HG02610 (cell line): Measurements from ENCODE around the gene TSPAN5.
"Not testable (repeated sequence)": the region's sequence is repeated elsewhere in the genome, so short reads cannot be mapped to it uniquely, and the experiment has no call there.

Experiments
- ATAC-seq: cut with Tn5 transposase; IDR thresholded peaks from one replicate; pipeline ENCODE4 v1.9.1; 2021; ENCODE audit warnings: mild to moderate bottlenecking, moderate library complexity; ENCODE audit not compliant: unreplicated experiment

TSPAN5 gene

GRCh38 chr4:98558471-98559169, 99.8 kb downstream of the TSPAN5 start:
- ATAC-seq, result no peak

GRCh38 chr4:98557194-98557892, 101.1 kb downstream of the TSPAN5 start:
- ATAC-seq, result no peak

DNA sequence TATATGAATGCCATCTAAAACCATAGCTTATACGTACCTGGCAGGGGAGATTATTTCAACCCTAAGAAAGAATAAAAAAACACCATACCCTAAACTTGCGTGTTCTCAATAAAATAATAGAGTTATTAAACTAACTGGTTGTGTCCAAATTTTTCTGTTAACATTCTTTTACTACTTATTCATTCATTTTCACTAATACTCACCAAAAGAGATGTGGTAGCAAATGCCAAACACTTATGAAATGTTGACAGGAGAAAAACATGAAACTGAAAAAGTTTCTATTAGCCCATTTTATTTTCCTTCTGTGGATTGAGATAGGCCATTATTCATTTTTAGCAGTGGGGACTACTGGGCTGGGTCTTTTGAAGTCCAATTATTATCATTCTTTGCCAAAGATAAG, 102.0 kb downstream of the TSPAN5 start:
- ATAC-seq, result no peak

DNA sequence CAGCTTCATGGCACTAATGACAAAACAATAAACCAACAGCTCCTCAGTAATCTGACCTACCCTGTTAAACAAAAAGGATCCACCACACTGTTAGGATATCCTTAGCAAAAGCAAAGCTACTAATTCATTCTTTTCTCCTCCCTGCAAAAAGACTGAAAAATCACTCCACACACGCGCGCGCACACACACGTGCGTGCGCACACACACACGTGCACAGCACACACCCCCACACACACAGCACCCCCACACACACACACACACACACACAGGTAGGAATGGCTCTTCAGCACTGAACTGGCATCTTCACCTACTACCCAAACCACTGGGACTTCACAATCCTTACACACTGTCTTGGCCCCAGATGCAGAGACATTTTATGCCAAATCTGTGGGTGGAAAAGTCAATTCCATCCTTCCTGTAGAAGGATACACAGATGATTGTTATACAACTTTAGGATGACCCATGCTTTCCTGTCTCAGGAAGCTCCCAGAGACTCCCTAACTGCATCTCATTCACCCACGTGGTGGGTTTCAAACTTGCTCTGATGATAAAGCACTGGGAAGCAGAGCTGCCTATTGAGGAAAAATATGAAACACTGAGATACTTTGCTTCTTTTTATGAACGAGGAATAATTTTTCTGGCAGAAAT, 102.5 kb downstream of the TSPAN5 start:
- no peak for ATAC-seq

GRCh38 chr4:98546910-98547594, 111.4 kb downstream of the TSPAN5 start:
- no peak for ATAC-seq

DNA sequence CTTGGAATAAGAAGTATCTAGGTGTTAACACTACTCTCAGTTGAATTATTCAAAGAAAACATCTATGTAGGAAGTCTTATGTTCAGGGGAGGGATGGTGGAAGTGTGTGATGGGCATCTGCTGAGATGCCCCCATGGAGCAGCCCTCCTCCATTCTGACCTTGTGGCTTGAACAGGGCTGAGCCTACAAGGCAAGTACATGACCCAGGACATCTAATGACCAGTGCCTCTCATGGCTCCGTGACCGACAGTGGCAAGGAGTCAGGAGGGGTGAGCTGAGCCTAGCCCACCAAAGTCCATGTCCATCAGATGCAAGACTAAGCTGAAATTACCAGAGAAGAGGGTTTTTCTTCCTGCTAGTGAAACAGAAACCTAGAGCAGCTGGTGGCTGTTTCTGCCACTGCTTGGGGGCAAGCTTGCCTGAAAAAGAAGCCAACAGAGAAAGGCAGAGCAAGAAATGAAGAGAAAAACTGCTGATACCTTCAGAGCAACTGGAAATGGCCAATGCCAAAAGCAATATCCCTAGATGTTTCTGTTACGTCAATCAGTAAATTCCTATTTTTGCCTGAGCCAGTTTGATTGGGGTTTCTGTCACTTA, 113.5 kb downstream of the TSPAN5 start:
- no peak for ATAC-seq

GRCh38 chr4:98544141-98544817, 114.1 kb downstream of the TSPAN5 start:
- ATAC-seq, result no peak

GRCh38 chr4:98542011-98542410, 116.4 kb downstream of the TSPAN5 start:
- no peak for ATAC-seq

DNA sequence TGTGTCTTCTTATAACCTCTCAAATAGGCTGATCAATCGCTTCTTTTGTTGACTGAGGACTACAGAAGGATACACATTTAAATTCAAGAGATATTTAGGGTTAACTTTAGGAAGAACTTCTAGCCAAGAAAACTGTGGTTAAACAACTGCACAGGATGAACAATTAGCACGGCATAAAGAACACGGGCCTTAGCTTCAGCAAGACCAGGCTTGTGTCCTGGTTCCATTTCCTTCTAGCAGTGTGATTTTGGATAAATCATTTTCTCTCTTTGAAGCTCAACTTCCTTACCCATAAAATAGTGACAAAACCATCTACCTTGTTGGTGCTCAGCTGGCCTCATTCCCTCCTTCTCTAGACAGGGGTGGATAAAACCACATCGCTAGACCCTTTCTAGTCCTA, 117.6 kb downstream of the TSPAN5 start:
- no peak for ATAC-seq

DNA sequence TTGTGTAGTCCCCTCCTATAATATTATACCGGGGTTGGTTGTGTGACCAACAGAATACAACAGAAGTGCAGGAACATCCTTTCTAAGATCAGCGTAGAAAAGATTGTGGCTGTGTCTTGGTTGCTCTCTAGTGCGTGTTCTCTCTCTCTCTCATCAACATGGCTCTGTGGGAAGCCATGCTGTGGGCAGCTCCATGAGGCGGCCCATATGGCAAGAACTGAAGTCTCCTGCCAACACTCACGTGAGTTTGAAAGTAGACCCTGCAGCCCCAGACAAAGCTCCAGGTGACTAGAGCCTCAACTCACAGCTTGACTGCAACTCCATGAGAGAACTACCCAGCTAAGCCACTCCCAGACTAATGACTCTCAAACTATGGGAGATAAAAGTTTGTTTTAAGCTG, 118.7 kb downstream of the TSPAN5 start:
- ATAC-seq, result no peak

DNA sequence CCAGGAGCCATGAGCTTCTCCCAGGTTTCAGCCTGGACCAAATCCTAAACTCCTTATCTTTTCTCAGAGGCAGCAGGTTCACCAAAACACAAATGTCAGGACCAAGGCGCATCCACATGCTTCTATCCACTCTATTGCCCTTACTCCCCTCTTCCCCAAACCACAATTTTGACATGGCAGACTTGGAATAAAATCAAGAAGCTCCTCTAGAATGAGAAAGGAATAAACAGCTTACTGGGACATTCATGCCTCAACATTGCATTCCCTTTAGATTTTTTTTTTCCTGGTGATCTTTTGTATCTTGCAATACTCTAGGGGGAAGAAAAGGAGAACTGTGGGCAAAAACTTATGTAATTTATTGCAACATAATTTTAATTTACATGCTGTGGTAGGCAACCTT, 119.1 kb downstream of the TSPAN5 start:
- no peak for ATAC-seq

GRCh38 chr4:98536631-98537030, 121.8 kb downstream of the TSPAN5 start:
- ATAC-seq, result no peak

DNA sequence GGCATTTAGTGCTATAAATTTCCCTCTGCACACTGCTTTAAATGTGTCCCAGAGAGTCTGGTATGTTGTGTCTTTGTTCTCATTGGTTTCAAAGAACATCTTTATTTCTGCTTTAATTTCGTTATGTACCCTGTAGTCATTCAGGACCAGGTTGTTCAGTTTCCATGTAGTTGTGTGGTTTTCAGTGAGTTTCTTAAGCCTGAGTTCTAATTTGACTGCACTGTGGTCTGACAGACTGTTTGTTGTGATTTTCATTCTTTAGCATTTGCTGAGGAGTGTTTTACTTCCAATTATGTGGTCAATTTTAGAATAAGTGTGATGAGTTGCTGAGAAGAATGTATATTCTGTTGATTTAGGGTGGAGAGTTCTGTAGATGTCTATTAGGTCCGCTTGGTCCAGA, 124.3 kb downstream of the TSPAN5 start:
- ATAC-seq, result not testable (repeated sequence)

GRCh38 chr4:98530572-98530971, 127.8 kb downstream of the TSPAN5 start:
- ATAC-seq, result no peak

- ATAC-seq, result no peak
Measured at GRCh38 chr4:98529970-98530569, 128.3 kb downstream of the TSPAN5 start.

- ATAC-seq, result no peak
Measured at GRCh38 chr4:98528882-98529281, 129.5 kb downstream of the TSPAN5 start.

DNA sequence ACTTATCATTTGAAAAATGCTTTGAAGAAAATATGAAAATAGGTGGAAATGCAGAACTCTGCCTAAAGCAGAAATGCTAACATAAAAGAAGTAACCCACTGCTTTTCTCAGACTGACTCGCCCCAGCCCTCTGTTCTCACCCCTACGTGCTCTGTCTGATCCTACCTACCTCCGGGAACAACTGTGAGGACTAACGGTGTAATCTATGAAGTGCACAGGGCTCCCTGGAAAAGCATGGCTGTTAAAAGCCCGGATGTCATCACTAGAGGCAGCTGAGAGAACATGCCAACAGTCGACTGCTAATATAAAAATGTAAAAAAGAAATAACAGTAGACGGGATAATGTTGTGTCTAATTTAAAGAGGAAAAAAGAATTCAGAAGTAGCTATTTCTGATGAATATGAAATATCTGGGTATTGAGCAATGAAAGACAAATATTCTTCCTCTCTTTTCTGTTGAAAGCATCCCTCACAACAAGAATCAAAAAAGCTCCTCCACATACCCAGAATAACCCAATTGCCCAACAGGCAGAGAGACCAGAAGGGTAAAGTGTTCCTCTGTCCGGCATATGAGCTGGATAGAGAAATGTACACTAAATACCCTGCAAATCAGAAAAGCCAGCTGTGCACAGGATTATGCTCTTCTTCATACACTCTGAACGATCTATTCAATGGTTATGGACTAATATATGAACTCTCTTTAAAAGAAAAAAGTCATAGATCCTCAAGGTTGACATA, 130.7 kb downstream of the TSPAN5 start:
- no peak for ATAC-seq

DNA sequence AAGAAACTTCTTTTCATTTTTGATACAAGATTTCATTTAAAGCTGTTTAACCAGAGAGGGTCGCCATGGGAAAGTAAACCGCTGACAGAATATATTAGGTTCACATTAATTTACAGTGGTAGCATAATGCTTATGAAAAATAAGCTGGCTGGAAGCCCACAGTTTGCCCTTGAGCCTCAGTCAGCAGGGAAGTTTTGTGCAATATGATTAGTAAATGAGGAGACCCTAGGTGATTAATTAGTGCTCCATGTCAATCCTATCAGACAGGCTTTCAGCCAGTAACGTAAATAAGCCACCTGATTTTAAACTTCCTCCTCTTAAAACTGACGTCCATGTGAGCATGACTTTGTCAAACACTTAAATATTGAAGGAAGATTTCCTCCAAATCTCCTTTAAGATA, 134.2 kb downstream of the TSPAN5 start:
- no peak for ATAC-seq

- ATAC-seq, result no peak
Measured at GRCh38 chr4:98522636-98523395, 135.6 kb downstream of the TSPAN5 start.
